Lower lobe of right lung (tissue), 2 donors: Measurements from ENCODE around the gene CCNJL. TPM values are rescaled to one million over a fixed set of nuclear protein-coding genes. Genes with fewer than 3 reads are reported as not detected.

ENCODE experiments used
- ATAC-seq, 2 donors: fragments of 200-7000 bp; cut with Tn5 transposase; one replicate each; pipeline ENCODE4 v1.9.1; 2020 to 2022; ENCODE audit warnings: mild to moderate bottlenecking in 2 of 2, moderate library complexity in 2 of 2
- DNase-seq: peaks from one replicate; pipeline ENCODE4 v3.0.0-alpha.2; 2020
- H3K27ac ChIP-seq: fragments of 200-600 bp; one replicate; pipeline ENCODE4 v1.8.0; 2022
- H3K27me3 ChIP-seq: fragments of 200-600 bp; one replicate; pipeline ENCODE4 v1.8.0; 2022; ENCODE audit warnings: low read depth
- H3K36me3 ChIP-seq: fragments of 200-600 bp; one replicate; pipeline ENCODE4 v1.8.0; 2022; ENCODE audit warnings: mild to moderate bottlenecking
- H3K4me1 ChIP-seq: fragments of 200-600 bp; one replicate; pipeline ENCODE4 v1.8.0; 2022
- H3K4me3 ChIP-seq: fragments of 200-600 bp; one replicate; pipeline ENCODE4 v1.8.0; 2022; ENCODE audit warnings: mild to moderate bottlenecking
- H3K9me3 ChIP-seq: fragments of 200-600 bp; one replicate; pipeline ENCODE4 v1.8.0; 2022
- CTCF ChIP-seq: fragments of 200-600 bp; IDR thresholded peaks from one replicate; pipeline ENCODE4 v1.8.0; 2022; ENCODE audit warnings: antibody characterized with exemption, mild to moderate bottlenecking
- intact Hi-C: fragments of 100-400 bp; cut with DNase I; formaldehyde crosslinking; loops from one replicate; pipeline ENCODE4 v1.11.0; 2022
- total RNA-seq: library from RNA; stranded (reverse); fragmentation: NEBNext Ultra II Directional; extraction: Animal tissue kit (Norgen Biotek cat#: 25700); gene quantifications from one replicate; pipeline ENCODE4 v1.2.1, GENCODE V29; 2021
- donor health status: DM: no; HTN: yes; CAD: no; lungs with severe emphysema.

CCNJL gene
- total RNA-seq, 1 donor from 2014 or later = 15.5 TPM

DNA sequence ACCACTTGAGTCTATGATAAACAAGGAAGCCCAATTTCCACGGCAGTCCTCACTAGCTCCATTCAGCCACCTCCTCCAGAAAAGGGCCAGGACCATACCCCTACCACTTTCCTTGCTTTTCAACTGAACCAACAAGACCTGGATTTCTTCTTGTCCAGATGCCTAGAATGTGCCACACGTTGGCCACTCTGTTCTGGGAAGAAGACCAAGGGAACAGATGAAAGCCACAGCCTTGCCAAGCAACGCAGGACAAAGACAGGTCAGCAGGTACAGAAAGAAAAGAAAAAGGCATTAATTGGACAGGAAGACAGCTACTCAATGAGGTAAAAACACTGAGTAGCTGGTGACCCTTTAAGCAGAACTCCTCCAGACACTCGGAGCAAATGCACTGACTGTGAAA is 2.2 kb downstream of the CCNJL start:
- H3K4me3 ChIP-seq = no peak overlapping the region
- no peak for ATAC-seq
- DNase-seq = no peak

GRCh38 chr5:160306696-160307095 is 5.7 kb downstream of the CCNJL start:
- no peak for TF ChIP-seq CTCF
- ATAC-seq = no peak
- Histone ChIP-seq H3K9me3 (no peaks in the 10 kb centered on the region), H3K27ac (no peak overlapping the region), H3K27me3 (no peaks in the 10 kb centered on the region), H3K4me3 (no peak overlapping the region), H3K4me1 (peaks cover 10% of the 10 kb centered on the region), H3K36me3 (peaks cover 7% of the 10 kb centered on the region)
- no peak for DNase-seq
- intact Hi-C loops = no loop called here

More for the DNA sequence above, 2.2 kb downstream of the CCNJL start:
- Histone ChIP-seq H3K27ac (no peak overlapping the region), H3K4me1 (peaks cover 14% of the 10 kb centered on the region), H3K9me3 (no peaks in the 10 kb centered on the region), H3K27me3 (no peaks in the 10 kb centered on the region), H3K36me3 (no peaks in the 10 kb centered on the region)
- intact Hi-C loops = no loop called here
- no peak for TF ChIP-seq CTCF

GRCh38 chr5:160305319-160305718 is 7.0 kb downstream of the CCNJL start:
- Histone ChIP-seq H3K4me3 (no peak overlapping the region), H3K27ac (no peak overlapping the region), H3K9me3 (no peaks in the 10 kb centered on the region), H3K36me3 (peaks cover 7% of the 10 kb centered on the region), H3K4me1 (peaks cover 4% of the 10 kb centered on the region), H3K27me3 (no peaks in the 10 kb centered on the region)
- no peak for ATAC-seq
- no peak for DNase-seq
- intact Hi-C loops = no loop called here
- TF ChIP-seq CTCF = no peak

DNA sequence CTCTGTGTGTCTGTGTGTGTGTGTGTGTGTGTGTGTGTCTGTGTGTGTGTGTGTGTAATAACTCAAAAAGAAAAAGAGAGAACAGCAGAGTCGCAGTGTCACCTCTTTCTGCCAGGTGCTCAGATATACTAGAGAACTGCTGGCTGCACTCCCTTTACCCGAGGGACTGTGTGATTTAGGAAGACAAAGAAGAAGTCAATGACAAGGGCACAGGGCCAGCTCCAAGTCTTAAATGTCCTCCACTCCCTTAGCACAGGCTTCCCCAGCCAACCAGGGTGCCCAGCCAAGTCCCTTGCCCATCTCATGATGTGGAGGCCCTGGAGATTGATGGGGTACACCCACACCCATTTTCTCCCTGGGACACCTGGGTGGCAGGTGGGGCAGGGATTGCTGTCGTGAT is 8.7 kb downstream of the CCNJL start:
- Histone ChIP-seq H3K4me1 (peaks cover 4% of the 10 kb centered on the region), H3K27ac (no peak overlapping the region), H3K4me3 (no peak overlapping the region), H3K27me3 (no peaks in the 10 kb centered on the region), H3K9me3 (no peaks in the 10 kb centered on the region), H3K36me3 (peaks cover 7% of the 10 kb centered on the region)
- no peak for ATAC-seq
- no peak for TF ChIP-seq CTCF
- intact Hi-C loops = no loop called here
- no peak for DNase-seq

- intact Hi-C loops = no loop called here
- Histone ChIP-seq H3K4me1 (peaks cover 13% of the 10 kb centered on the region), H3K4me3 (no peak overlapping the region), H3K27ac (peak overlapping the region; percentile 71), H3K9me3 (no peaks in the 10 kb centered on the region), H3K27me3 (no peaks in the 10 kb centered on the region), H3K36me3 (no peaks in the 10 kb centered on the region)
- no peak for TF ChIP-seq CTCF
- DNase-seq (peak; percentile 58), ATAC-seq (peak; percentile 18 to 28)
These were observed 14.2 kb downstream of the CCNJL start for GRCh38 chr5:160298189-160298588.

DNA sequence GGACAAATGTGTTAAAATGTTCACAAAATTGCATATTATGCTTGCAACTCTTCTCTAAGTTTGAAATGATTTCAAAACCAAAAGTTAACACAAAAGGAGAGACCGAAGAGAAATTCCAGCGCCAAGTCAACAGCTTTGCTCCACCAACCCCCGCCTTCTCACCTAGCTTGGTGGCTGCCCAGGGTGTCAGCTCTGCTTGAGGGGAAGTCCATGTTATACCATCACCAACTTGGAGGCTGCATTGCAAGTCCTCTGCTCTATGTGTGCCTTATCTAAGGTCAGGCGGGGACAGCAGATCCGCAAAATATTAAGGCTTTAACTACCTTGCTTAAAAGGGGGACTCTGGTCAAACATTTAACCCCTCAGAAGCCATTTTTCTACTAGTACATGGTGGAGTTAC is 14.6 kb downstream of the CCNJL start:
- peak in 1 of 2 donors; percentile 55 for ATAC-seq
- Histone ChIP-seq H3K27ac (peak overlapping the region; percentile 71), H3K36me3 (no peaks in the 10 kb centered on the region), H3K4me3 (no peak overlapping the region), H3K27me3 (no peaks in the 10 kb centered on the region), H3K9me3 (no peaks in the 10 kb centered on the region), H3K4me1 (peaks cover 13% of the 10 kb centered on the region)
- intact Hi-C loops = no loop called here
- TF ChIP-seq CTCF = no peak
- no peak for DNase-seq
